Measurements from ENCODE around the gene PLP2. TPM values are rescaled to one million over a fixed set of nuclear protein-coding genes. Genes with fewer than 3 reads are reported as not detected.

The PLP2 gene
- total RNA-seq, 2 donors from 2014 or later: 19.4 to 30.1 TPM

DNA sequence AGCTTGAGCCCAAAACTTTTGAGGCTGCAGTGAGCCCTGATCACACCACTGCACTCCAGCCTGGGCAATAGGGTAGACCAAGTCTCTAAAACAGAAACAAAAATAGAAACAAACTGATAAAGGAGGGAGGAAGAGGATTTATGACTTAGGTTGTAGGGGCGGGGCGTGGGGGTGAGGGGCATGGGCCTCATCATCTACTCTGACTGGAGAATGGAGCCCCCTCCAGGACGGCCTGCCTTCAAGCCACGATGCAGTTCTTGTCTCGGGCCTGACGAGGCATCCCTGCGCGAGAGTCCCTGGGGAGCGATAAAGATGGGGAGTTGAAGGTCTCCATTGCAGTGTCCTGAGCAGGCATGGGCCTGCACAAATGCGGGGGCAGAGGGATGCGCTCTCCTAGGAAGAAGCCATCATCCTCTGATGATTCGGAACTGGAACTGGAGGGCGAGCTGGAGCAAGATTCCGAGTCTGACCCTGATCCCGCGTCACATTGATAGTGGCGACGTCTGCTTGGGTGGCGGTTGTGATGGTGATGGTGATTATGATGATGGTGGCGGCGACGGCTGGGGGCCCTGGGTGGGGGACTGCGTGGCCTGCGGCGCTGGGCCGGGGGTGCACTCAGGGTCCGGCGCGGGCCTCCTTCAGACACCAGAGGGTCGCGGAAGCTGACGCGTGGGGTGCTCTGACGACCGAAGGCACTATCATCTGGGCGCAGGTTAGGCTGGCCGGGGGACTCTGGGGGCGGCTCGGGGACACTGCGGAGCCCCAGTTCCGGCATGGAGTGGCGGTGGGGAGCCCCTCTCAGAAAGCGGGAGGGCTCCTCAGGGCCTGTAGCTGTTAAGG is 4.0 kb downstream of the PLP2 start:
- ATAC-seq (no peak), DNase-seq (no peak)
- Histone ChIP-seq H3K4me1 (peaks cover 12% of the 10 kb centered on the region), H3K27me3 (no peaks in the 10 kb centered on the region), H3K36me3 (replicated peaks in 1 of 2; ENCODE audit: insufficient read depth in 1 of 2, low read depth in 2 of 2) (no peaks in the 10 kb centered on the region), H3K9me3 (no peaks in the 10 kb centered on the region), H3K27ac (no peak overlapping the region), H3K4me3 (no peak overlapping the region)
- no peak for TF ChIP-seq POLR2A (IDR thresholded peaks at IDR 0.05)
- TF ChIP-seq, protein P1, sequence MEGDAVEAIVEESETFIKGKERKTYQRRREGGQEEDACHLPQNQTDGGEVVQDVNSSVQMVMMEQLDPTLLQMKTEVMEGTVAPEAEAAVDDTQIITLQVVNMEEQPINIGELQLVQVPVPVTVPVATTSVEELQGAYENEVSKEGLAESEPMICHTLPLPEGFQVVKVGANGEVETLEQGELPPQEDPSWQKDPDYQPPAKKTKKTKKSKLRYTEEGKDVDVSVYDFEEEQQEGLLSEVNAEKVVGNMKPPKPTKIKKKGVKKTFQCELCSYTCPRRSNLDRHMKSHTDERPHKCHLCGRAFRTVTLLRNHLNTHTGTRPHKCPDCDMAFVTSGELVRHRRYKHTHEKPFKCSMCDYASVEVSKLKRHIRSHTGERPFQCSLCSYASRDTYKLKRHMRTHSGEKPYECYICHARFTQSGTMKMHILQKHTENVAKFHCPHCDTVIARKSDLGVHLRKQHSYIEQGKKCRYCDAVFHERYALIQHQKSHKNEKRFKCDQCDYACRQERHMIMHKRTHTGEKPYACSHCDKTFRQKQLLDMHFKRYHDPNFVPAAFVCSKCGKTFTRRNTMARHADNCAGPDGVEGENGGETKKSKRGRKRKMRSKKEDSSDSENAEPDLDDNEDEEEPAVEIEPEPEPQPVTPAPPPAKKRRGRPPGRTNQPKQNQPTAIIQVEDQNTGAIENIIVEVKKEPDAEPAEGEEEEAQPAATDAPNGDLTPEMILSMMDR (IDR thresholded peaks at IDR 0.05): no peak
- intact Hi-C loops (cut with DNase I): no loop called here
- WGBS, 2 donors: 84 to 91% methylated on average over 10 to 18 of the region's 43 CpGs

DNA sequence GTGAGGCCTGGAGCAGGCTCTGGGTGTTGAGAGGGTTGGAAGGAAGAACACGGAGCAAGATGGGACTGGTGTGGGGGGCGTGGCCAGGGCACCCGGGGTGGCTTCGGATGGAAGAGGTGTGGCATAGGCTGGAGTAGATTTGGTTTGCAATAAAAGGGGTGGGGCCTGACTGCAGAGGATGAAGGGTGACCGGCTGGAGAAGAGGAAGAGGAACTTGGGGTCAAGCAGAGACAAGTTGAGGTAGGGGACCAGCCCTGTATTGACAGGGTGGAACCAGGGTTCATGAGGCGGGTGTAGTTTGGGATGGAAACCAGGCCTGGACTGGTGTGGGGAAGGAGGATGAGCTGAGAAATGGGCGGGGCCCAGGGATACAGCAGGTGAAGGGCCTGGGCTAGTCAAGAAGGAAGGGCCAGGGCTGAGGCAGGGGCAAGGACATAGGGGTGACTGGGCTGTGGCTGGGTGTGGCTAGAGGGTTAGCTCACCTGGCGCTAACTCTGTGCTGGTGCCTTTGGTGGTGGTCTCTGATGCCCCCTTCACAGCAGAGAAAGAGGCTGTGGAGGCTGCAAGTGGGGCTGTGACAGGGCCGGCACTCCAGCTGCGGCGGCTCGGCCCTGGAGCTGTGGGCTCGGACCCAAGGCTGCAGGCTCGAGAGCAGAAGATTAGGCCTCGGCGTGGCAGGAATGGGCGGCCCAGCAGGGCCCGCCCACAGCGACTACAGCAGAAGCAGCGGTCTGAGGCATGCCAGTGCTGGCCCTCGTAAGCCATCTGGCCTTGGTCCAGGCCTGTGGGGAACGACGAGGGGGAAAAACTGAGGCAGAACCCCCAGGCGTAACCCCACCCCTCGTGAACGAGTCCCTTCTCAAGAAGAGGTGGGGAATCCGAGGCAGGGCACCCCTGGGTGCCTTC is 5.0 kb downstream of the PLP2 start:
- H3K36me3 ChIP-seq (replicated peaks in 1 of 2; ENCODE audit: insufficient read depth in 1 of 2, low read depth in 2 of 2): no peaks in the 10 kb centered on the region
- intact Hi-C loops (cut with DNase I): no loop called here
- peak in 2 of 4 donors; percentile 34 to 38 for DNase-seq
- no peaks in the 10 kb centered on the region for H3K27me3 ChIP-seq
- peaks cover 12% of the 10 kb centered on the region for H3K4me1 ChIP-seq
- no peaks in the 10 kb centered on the region for H3K9me3 ChIP-seq
- no peak overlapping the region for H3K4me3 ChIP-seq
- ATAC-seq: no peak
- TF ChIP-seq, protein P1 (IDR thresholded peaks at IDR 0.05): no peak
- no peak for TF ChIP-seq POLR2A (IDR thresholded peaks at IDR 0.05)
- H3K27ac ChIP-seq: peak overlapping the region in 1 of 4 donors; percentile 21
- 54 to 61% methylated on average over 16 of the region's 27 CpGs for WGBS, 2 donors

DNA sequence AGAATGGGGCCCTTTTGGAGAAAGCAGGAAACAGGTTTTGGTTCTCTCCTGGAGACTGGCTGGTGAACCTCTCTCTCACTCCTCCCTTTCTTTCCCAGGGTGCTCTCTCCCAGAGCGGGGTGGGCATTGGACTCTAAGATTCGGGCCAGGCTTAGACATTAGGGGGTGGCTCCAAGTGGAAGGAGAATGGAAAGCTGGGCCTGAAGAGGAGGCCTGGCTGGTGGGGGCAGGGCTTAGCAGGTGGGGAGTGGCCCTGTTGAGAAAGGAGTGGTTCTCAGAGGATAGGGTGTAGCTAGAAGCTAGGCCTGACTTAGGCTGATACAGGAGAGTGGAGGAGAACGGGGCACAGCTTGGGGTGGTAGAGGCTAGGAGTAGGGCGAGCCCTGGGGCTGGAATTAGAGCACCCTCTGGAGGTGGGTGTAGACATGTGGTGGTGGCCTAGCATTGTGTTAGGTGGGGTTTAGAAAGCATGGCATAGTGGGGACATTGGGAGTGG is 5.7 kb downstream of the PLP2 start:
- 50 to 76% methylated on average over 3 to 4 of the region's 4 CpGs for WGBS, 2 donors
- intact Hi-C loops (cut with DNase I): no loop called here
- no peak for ATAC-seq

DNA sequence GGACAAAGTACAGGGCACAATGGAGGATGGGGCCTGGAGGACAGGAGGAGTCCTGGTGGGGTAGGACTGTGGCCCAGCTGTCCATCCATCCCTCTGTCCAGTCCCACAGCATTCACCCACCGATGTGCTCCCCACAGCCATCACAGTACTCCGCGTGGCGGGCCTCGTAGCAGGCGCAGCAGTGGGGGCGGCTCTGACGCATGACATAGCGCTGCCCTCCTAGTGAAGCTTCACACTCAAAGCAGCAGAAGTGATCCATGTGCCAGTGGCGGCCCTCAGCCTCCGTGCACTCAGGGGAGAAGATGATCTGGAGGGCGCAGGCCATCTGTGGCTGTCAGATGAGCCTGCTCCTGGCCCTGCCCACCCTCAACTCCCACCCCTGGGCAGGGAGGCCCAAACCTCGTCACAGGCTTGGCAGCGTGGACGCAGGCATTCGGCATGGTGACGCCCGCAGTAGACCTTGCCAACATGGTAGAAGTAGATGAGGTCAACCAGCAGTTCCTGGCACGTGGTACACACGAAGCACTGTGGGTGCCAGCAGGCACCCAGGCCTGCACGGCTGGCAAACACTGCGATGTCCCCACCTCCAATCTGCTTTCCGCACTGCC is 6.3 kb downstream of the PLP2 start:
- Histone ChIP-seq H3K27ac (no peak overlapping the region), H3K36me3 (replicated peaks in 1 of 2; ENCODE audit: insufficient read depth in 1 of 2, low read depth in 2 of 2) (no peaks in the 10 kb centered on the region), H3K27me3 (no peaks in the 10 kb centered on the region), H3K4me1 (peaks cover 8% of the 10 kb centered on the region), H3K9me3 (no peaks in the 10 kb centered on the region), H3K4me3 (no peak overlapping the region)
- ATAC-seq (no peak), DNase-seq (no peak)
- intact Hi-C loops (cut with DNase I): no loop called here
- no peak for TF ChIP-seq POLR2A (IDR thresholded peaks at IDR 0.05)
- TF ChIP-seq, protein P1 (IDR thresholded peaks at IDR 0.05): no peak
- WGBS, 2 donors: 92% methylated on average over 10 of the region's 23 CpGs; no CpG with 5 or more reads in 1 of the 2 donors

More for the DNA sequence above, 5.7 kb downstream of the PLP2 start:
- no peaks in the 10 kb centered on the region for H3K36me3 ChIP-seq (replicated peaks in 1 of 2; ENCODE audit: insufficient read depth in 1 of 2, low read depth in 2 of 2)
- H3K4me1 ChIP-seq: peaks cover 12% of the 10 kb centered on the region
- no peaks in the 10 kb centered on the region for H3K9me3 ChIP-seq
- no peak overlapping the region for H3K27ac ChIP-seq
- TF ChIP-seq POLR2A (IDR thresholded peaks at IDR 0.05): no peak
- TF ChIP-seq, protein P1 (IDR thresholded peaks at IDR 0.05): peak in 4 of 7 experiments; percentile 8 to 25 (median 16)
- no peaks in the 10 kb centered on the region for H3K27me3 ChIP-seq
- DNase-seq: no peak
- H3K4me3 ChIP-seq: no peak overlapping the region
